Esophagus muscularis mucosa (tissue), 4 donors: ENCODE measurements around the gene C4orf51. TPM values are rescaled to one million over a fixed set of nuclear protein-coding genes. Genes with fewer than 3 reads are reported as not detected.

Source experiments
- DNase-seq: peaks from one replicate; pipeline ENCODE4 v3.0.0-alpha.2; 2017; ENCODE audit errors: extremely low spot score
- H3K27ac ChIP-seq, 4 donors: fragments of 200-600 bp; sonication (generic); replicated peaks in 1 of 4; 1 replicate in 3 of 4; 2 replicates in 1 of 4; pipeline ENCODE4 v1.5.1; 2016 to 2019; ENCODE audit warnings: mild to moderate bottlenecking in 1 of 4
- H3K27me3 ChIP-seq, 4 donors: fragments of 200-600 bp; sonication (generic); one replicate each; pipeline versions ENCODE4 v1.5.1 to v1.6.0; 2016 to 2019
- H3K36me3 ChIP-seq, 4 donors: fragments of 200-600 bp; sonication (generic); one replicate each; pipeline ENCODE4 v1.5.1; 2016 to 2019
- H3K4me1 ChIP-seq, 4 donors: fragments of 200-600 bp; sonication (generic); one replicate each; pipeline ENCODE4 v1.5.1; 2016 to 2019
- H3K4me3 ChIP-seq, 4 donors: fragments of 200-600 bp; sonication (generic); 1 replicate in 2 of 4; 2 replicates in 2 of 4; pipeline ENCODE4 v1.5.1; 2016 to 2019; ENCODE audit warnings: mild to moderate bottlenecking in 4 of 4, moderate library complexity in 1 of 4
- H3K9me3 ChIP-seq, 4 donors: fragments of 200-600 bp; sonication (generic); 1 replicate in 3 of 4; 2 replicates in 1 of 4; pipeline ENCODE4 v1.5.1; 2016 to 2019
- EP300 ChIP-seq: sonication (generic); formaldehyde crosslinking; IDR thresholded peaks from one replicate; pipeline ENCODE4 v1.6.1; 2017; ENCODE audit warnings: antibody characterized with exemption
- POLR2A ChIP-seq: fragments of 450-650 bp; IDR thresholded peaks from one replicate; pipeline ENCODE4 v1.6.1; 2017; ENCODE audit warnings: antibody characterized with exemption, moderate library complexity, mild to moderate bottlenecking, low read depth
- POLR2AphosphoS5 ChIP-seq, 2 donors: sonication (generic); formaldehyde crosslinking; IDR thresholded peaks; one replicate each; pipeline ENCODE4 v1.6.1; 2017; ENCODE audit warnings: antibody characterized with exemption in 2 of 2
- WGBS: methylation state at CpG from one replicate; pipeline ENCODE4 v1.1.5; 2018; 5-methylcytosine and 5-hydroxymethylcytosine counted together
- intact Hi-C: fragments of 100-400 bp; cut with DNase I; formaldehyde crosslinking; loops from one replicate; pipeline ENCODE4 v1.15.1; 2023
- total RNA-seq, 4 donors: library from RNA; depleted of rRNA; stranded (reverse); fragments of >200 nt; gene quantifications; one replicate each; pipeline versions ENCODE4 v1.1.0 to v1.2.1, GENCODE V29; 2016
- TF ChIP-seq, protein P1 (sequence below), 3 experiments: fragments of 200-600 bp in 2 of 3; fragments of 450-650 bp in 1 of 3; sonication (generic) in 2 of 3; IDR thresholded peaks; one replicate each; pipeline ENCODE4 v1.5.1; 2017 to 2019; ENCODE audit warnings: antibody characterized with exemption in 3 of 3, mild to moderate bottlenecking in 2 of 3, moderate library complexity in 1 of 3

The C4orf51 gene
- total RNA-seq, 4 donors from 2014 or later, result not detected

DNA sequence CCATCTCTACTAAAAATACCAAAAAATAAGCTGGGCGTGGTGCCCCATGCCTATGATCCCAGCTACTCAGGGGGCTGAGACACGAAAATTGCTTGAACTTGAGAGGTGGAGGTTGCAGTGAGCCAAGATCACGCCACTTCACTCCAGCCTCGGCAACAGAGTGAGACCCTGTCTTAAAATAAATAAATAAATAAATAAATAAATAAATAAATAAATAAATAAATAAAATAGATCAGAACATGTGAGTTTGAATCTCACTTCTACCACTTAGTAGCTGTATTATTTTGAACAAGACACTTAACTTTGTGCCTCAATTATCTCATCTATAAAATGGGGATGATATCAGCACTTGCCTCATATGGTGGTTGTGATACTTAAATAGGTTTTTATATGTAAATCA is 90.2 kb downstream of the C4orf51 start:
- TF ChIP-seq, protein P1, sequence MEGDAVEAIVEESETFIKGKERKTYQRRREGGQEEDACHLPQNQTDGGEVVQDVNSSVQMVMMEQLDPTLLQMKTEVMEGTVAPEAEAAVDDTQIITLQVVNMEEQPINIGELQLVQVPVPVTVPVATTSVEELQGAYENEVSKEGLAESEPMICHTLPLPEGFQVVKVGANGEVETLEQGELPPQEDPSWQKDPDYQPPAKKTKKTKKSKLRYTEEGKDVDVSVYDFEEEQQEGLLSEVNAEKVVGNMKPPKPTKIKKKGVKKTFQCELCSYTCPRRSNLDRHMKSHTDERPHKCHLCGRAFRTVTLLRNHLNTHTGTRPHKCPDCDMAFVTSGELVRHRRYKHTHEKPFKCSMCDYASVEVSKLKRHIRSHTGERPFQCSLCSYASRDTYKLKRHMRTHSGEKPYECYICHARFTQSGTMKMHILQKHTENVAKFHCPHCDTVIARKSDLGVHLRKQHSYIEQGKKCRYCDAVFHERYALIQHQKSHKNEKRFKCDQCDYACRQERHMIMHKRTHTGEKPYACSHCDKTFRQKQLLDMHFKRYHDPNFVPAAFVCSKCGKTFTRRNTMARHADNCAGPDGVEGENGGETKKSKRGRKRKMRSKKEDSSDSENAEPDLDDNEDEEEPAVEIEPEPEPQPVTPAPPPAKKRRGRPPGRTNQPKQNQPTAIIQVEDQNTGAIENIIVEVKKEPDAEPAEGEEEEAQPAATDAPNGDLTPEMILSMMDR (IDR thresholded peaks at IDR 0.05), result no peak
- no peak for TF ChIP-seq POLR2AphosphoS5 (IDR thresholded peaks at IDR 0.05)
- TF ChIP-seq EP300, result no peak
- TF ChIP-seq POLR2A, result no peak
- peaks cover 6 to 43% (median 25%) of the 10 kb centered on the region in 4 donors for H3K36me3 ChIP-seq
- intact Hi-C loops, result no loop called here
- no peaks in the 10 kb centered on the region for H3K27me3 ChIP-seq
- peaks cover 0 to 14% (median 9%) of the 10 kb centered on the region in 4 donors for H3K4me1 ChIP-seq
- no peaks in the 10 kb centered on the region for H3K9me3 ChIP-seq
- DNase-seq, result peak; percentile 50
- WGBS, result 85% methylated on average over 4 of the region's 4 CpGs
- H3K27ac ChIP-seq, result no peak overlapping the region
- no peak overlapping the region for H3K4me3 ChIP-seq

DNA sequence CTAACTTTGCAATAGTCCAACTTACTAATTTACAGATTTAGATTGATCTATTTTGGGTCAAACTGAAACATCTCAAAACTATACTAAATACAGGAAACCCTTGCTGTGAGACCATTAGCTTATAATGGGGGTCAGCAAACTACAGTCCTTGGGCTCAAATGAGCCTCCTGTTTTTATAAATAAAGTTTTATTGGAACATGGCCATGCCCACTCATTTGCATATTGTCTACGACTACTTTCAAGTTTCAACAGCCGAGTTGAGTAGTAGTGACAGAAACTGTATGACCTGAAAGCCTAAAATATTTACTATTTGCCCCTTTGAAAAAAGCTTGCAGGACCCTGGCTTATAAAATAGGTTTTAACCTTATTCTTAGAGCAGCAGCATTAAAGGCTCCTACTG is 92.4 kb downstream of the C4orf51 start:
- no peak for DNase-seq
- H3K36me3 ChIP-seq, result peaks cover 0 to 45% (median 24%) of the 10 kb centered on the region in 4 donors
- H3K9me3 ChIP-seq, result no peaks in the 10 kb centered on the region
- TF ChIP-seq, protein P1 (IDR thresholded peaks at IDR 0.05), result no peak
- TF ChIP-seq EP300, result no peak
- no peak for TF ChIP-seq POLR2A
- no peak for TF ChIP-seq POLR2AphosphoS5 (IDR thresholded peaks at IDR 0.05)
- 92% methylated on average over 2 of the region's 2 CpGs for WGBS
- peaks cover 0 to 14% (median 9%) of the 10 kb centered on the region in 4 donors for H3K4me1 ChIP-seq
- no peaks in the 10 kb centered on the region for H3K27me3 ChIP-seq
- intact Hi-C loops, result no loop called here
- no peak overlapping the region for H3K27ac ChIP-seq
- H3K4me3 ChIP-seq, result no peak overlapping the region

DNA sequence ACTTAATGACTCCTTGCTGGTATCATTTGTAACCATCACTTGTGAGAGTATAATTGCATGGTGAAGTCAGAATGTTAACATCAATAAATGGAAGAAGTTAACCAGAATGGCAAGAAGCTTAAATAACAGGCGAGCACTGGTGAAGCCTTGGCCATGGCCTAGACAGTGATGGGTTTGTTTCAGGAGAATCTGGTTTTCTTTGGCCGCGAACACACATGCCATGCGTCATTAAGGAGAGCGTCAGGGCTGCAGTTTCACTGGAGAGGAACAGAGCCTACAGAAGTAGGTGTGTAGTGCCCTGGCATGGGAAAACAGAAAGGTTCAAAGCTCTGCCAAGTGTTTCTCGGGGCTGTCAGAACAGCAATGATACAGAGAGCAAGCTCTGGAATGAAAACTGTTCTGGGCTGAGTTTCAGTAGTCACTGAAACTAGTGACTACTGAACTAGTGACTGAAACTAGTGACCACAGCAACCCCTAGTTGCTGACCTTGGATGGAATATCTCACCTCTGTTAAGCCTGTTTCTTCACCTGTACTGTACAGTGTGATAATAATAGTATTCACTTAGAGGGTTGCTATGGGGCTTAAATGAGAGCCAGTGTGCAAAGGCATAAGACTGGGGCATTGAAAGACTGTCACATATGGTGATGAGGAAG is 93.8 kb downstream of the C4orf51 start:
- Histone ChIP-seq H3K27me3 (no peaks in the 10 kb centered on the region), H3K4me3 (no peak overlapping the region), H3K4me1 (peaks cover 0 to 14% (median 9%) of the 10 kb centered on the region in 4 donors), H3K27ac (peak overlapping the region; percentile 46 to 76 (median 57)), H3K36me3 (peaks cover 0 to 45% (median 28%) of the 10 kb centered on the region in 4 donors), H3K9me3 (no peaks in the 10 kb centered on the region)
- intact Hi-C loops, result no loop called here
- TF ChIP-seq, protein P1 (IDR thresholded peaks at IDR 0.05), result no peak
- TF ChIP-seq POLR2AphosphoS5 (IDR thresholded peaks at IDR 0.05) (peak; percentile 53 to 57), POLR2A (no peak), EP300 (no peak)
- WGBS, result 68% methylated on average over 6 of the region's 6 CpGs
- peak; percentile 90 for DNase-seq

DNA sequence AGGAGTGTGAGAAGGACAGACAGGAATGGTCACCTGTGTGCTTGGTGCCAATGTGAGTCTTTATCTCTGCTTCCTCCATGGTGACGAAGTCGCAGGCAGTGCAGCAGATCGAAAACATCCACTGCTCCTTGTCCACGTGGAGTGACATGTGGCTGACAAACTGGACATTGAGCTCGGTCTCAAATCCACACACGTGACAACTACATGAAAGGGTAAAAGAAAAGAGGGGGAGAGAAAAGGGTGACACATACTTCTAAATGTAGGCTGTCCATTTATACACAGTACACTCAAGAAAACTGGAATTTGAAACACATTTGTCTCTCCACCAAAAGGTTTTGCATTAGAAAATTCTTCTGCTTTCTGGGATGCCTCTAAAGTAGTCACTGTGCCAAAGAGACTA is 94.5 kb downstream of the C4orf51 start:
- H3K36me3 ChIP-seq, result peaks cover 0 to 51% (median 28%) of the 10 kb centered on the region in 4 donors
- peaks cover 0 to 14% (median 9%) of the 10 kb centered on the region in 4 donors for H3K4me1 ChIP-seq
- no peaks in the 10 kb centered on the region for H3K27me3 ChIP-seq
- TF ChIP-seq, protein P1 (IDR thresholded peaks at IDR 0.05), result no peak
- H3K4me3 ChIP-seq, result no peak overlapping the region
- WGBS, result 97% methylated on average over 6 of the region's 6 CpGs
- no peak for DNase-seq
- intact Hi-C loops, result no loop called here
- peak overlapping the region; percentile 31 to 76 (median 46) for H3K27ac ChIP-seq
- H3K9me3 ChIP-seq, result no peaks in the 10 kb centered on the region

DNA sequence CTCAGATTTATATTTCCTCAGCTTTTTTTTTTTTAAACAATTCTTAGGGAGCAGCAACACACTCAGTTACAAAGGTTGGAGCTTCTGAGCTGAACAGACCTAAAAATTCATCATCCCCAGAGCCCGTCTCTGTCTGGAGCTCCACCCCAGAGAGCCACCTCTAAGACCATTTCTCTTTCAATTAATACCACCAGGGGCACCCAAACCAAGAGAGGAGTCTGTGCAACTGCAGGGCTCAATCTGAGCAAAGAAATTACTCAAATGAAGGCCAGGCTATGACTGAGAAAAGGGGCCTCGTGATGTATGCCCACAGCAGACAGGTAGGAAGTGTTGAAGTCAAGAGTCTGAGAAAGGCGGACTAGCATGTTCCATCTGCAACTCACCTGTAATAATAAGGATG is 95.5 kb downstream of the C4orf51 start:
- WGBS, result 96% methylated on average over 3 of the region's 3 CpGs
- H3K27me3 ChIP-seq, result no peaks in the 10 kb centered on the region
- H3K9me3 ChIP-seq, result no peaks in the 10 kb centered on the region
- no peak overlapping the region for H3K4me3 ChIP-seq
- H3K4me1 ChIP-seq, result peaks cover 0 to 14% (median 9%) of the 10 kb centered on the region in 4 donors
- H3K27ac ChIP-seq, result no peak overlapping the region
- peak; percentile 80 for DNase-seq
- no peak for TF ChIP-seq EP300
- no peak for TF ChIP-seq POLR2AphosphoS5 (IDR thresholded peaks at IDR 0.05)
- no peak for TF ChIP-seq POLR2A
- TF ChIP-seq, protein P1 (IDR thresholded peaks at IDR 0.05), result no peak
- intact Hi-C loops, result no loop called here
- H3K36me3 ChIP-seq, result peaks cover 0 to 51% (median 28%) of the 10 kb centered on the region in 4 donors
